HEK293 (cell line): ENCODE measurements around the gene STARD8.

Experiments
- CTCF ChIA-PET: fragments of 350-600 bp; formaldehyde crosslinking; extraction: SDS; loops from one replicate; lab custom pipeline; 2021; ENCODE audit warnings: antibody characterized with exemption; lab: Yijun Ruan, JAX
- POLR2A ChIA-PET: fragments of 300-600 bp; formaldehyde crosslinking; extraction: SDS; loops from one replicate; lab custom pipeline; 2020; ENCODE audit warnings: antibody characterized with exemption, inconsistent platforms; lab: Yijun Ruan, JAX
- H3K27ac ChIP-seq: fragments of 200-500 bp; sonication (Bioruptor generic); 2 replicates; pipeline ENCODE4 v1.5.1; 2014; ENCODE audit warnings: low read depth, low read length, control low read depth, inconsistent platforms; ENCODE audit errors: extremely low read depth
- H3K36me3 ChIP-seq, 2 experiments: fragments of 200-500 bp in 1 of 2; sonication (Bioruptor generic) in 1 of 2; 1 replicate in 1 of 2; 2 replicates in 1 of 2; pipeline ENCODE4 v1.5.1; 2014 to 2017; ENCODE audit warnings: inconsistent platforms in 2 of 2, low read length in 2 of 2; ENCODE audit not compliant: control insufficient read depth in 2 of 2, insufficient read depth in 1 of 2
- H3K4me1 ChIP-seq: fragments of 200-500 bp; sonication (Bioruptor generic); 2 replicates; pipeline ENCODE4 v1.5.1; 2014; ENCODE audit warnings: mild to moderate bottlenecking, low read length, inconsistent platforms; ENCODE audit not compliant: control insufficient read depth, insufficient read depth
- H3K4me3 ChIP-seq: 2 replicates; pipeline ENCODE4 v1.5.1; 2011; ENCODE audit warnings: low read depth, mild to moderate bottlenecking, control low read depth, low read length, moderate library complexity
- H3K9me3 ChIP-seq: fragments of 200-500 bp; sonication (Bioruptor generic); 2 replicates; pipeline ENCODE4 v1.5.1; 2014; ENCODE audit warnings: low read depth, low read length, inconsistent platforms; ENCODE audit not compliant: control insufficient read depth, insufficient read depth
- ATF2 ChIP-seq: fragments of 450-650 bp; formaldehyde crosslinking; IDR thresholded peaks from 2 replicates; pipeline ENCODE4 v1.5.1; 2016; ENCODE audit warnings: missing biosample characterization, missing genetic modification characterization, low read depth
- ELK4 ChIP-seq: IDR thresholded peaks from 2 replicates; pipeline ENCODE4 v1.6.1; 2011; ENCODE audit warnings: mild to moderate bottlenecking, low read depth, low read length, borderline replicate concordance
- FEZF1 ChIP-seq: fragments of 450-650 bp; formaldehyde crosslinking; IDR thresholded peaks from 2 replicates; pipeline ENCODE4 v1.5.1; 2016; ENCODE audit warnings: missing biosample characterization, missing genetic modification characterization
- OVOL3 ChIP-seq: fragments of 450-650 bp; formaldehyde crosslinking; IDR thresholded peaks from 2 replicates; pipeline ENCODE4 v1.5.1; 2016; ENCODE audit warnings: missing biosample characterization, missing genetic modification characterization
- REST ChIP-seq: fragments of 450-650 bp; formaldehyde crosslinking; IDR thresholded peaks from 2 replicates; pipeline ENCODE4 v1.5.1; 2016; ENCODE audit warnings: missing biosample characterization, missing genetic modification characterization
- SALL2 ChIP-seq: fragments of 450-650 bp; formaldehyde crosslinking; IDR thresholded peaks from 2 replicates; pipeline ENCODE4 v1.5.0; 2017; ENCODE audit warnings: missing biosample characterization, mild to moderate bottlenecking, missing genetic modification characterization, borderline replicate concordance
- ZNF132 ChIP-seq: fragments of 450-650 bp; formaldehyde crosslinking; IDR thresholded peaks from 2 replicates; pipeline ENCODE4 v1.5.1; 2017; ENCODE audit warnings: missing biosample characterization, missing genetic modification characterization, borderline replicate concordance
- ZNF140 ChIP-seq: fragments of 450-650 bp; formaldehyde crosslinking; IDR thresholded peaks from 2 replicates; pipeline ENCODE4 v1.5.1; 2016; ENCODE audit warnings: missing biosample characterization, missing genetic modification characterization
- ZNF146 ChIP-seq: fragments of 450-650 bp; formaldehyde crosslinking; IDR thresholded peaks from 2 replicates; pipeline ENCODE4 v1.5.1; 2016; ENCODE audit warnings: missing biosample characterization, missing genetic modification characterization
- ZNF175 ChIP-seq: fragments of 450-650 bp; formaldehyde crosslinking; IDR thresholded peaks from 2 replicates; pipeline ENCODE4 v1.5.1; 2016; ENCODE audit warnings: missing biosample characterization, missing genetic modification characterization
- ZNF404 ChIP-seq: fragments of 450-650 bp; formaldehyde crosslinking; IDR thresholded peaks from 2 replicates; pipeline ENCODE4 v1.5.1; 2017; ENCODE audit warnings: missing biosample characterization, missing genetic modification characterization
- ZNF423 ChIP-seq: fragments of 450-650 bp; formaldehyde crosslinking; IDR thresholded peaks from 2 replicates; pipeline ENCODE4 v1.5.1; 2016; ENCODE audit warnings: missing biosample characterization, missing genetic modification characterization
- ZNF518A ChIP-seq: fragments of 450-650 bp; formaldehyde crosslinking; conservative IDR thresholded peaks from 2 replicates; pipeline ENCODE4 v1.5.1; 2016; ENCODE audit warnings: low read depth, missing biosample characterization, missing genetic modification characterization
- ZNF544 ChIP-seq: fragments of 450-650 bp; formaldehyde crosslinking; IDR thresholded peaks from 2 replicates; pipeline ENCODE4 v1.5.0; 2017; ENCODE audit warnings: missing biosample characterization, missing genetic modification characterization
- ZNF561 ChIP-seq: fragments of 450-650 bp; IDR thresholded peaks from 2 replicates; pipeline ENCODE4 v1.5.1; 2018; ENCODE audit warnings: missing biosample characterization, missing genetic modification characterization, borderline replicate concordance
- ZNF664 ChIP-seq: fragments of 450-650 bp; formaldehyde crosslinking; IDR thresholded peaks from 2 replicates; pipeline ENCODE4 v1.5.1; 2016; ENCODE audit warnings: missing biosample characterization, missing genetic modification characterization
- ZNF791 ChIP-seq: fragments of 450-650 bp; formaldehyde crosslinking; IDR thresholded peaks from 2 replicates; pipeline ENCODE4 v1.5.1; 2016; ENCODE audit warnings: missing biosample characterization, missing genetic modification characterization
- ZNF792 ChIP-seq: fragments of 450-650 bp; formaldehyde crosslinking; IDR thresholded peaks from 2 replicates; pipeline ENCODE4 v1.5.1; 2016; ENCODE audit warnings: missing biosample characterization, missing genetic modification characterization
- ZSCAN16 ChIP-seq: fragments of 450-650 bp; formaldehyde crosslinking; IDR thresholded peaks from 2 replicates; pipeline ENCODE4 v1.5.1; 2016; ENCODE audit warnings: missing biosample characterization, missing genetic modification characterization

Gene STARD8

DNA sequence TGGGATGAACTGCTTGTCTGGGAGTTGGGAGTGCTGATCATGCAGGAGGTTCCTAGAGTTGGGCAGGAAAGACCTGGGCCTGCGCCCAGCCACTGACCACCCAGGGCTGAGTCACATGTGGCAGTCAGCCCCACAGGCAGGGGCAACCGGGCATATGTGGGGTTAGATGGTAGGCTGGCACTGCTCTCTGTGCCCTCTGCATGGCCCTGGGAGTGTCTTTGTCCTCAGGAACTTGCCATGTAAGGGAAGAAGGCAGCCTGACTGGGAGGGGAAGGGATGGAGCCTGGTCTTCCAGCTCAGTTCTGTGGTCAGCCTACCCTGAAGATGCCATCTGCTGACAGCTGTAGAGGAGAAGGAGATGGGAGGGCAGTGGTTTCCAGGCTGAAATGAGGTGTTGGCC lies 111.2 kb downstream of the STARD8 start:
- H3K4me3 ChIP-seq = no peak overlapping the region
- POLR2A ChIA-PET = no interaction called here
- no peaks in the 10 kb centered on the region for H3K4me1 ChIP-seq
- H3K36me3 ChIP-seq = no peaks in the 10 kb centered on the region
- TF ChIP-seq ZNF791 (tag by site-specific recombination) (no peak), ZSCAN16 (tag by site-specific recombination) (no peak), ZNF664 (tag by site-specific recombination) (no peak), FEZF1 (no peak), ZNF132 (tag by site-specific recombination) (no peak), ELK4 (no peak), ZNF561 (no peak), ZNF423 (tag by site-specific recombination) (no peak), ZNF146 (no peak), ZNF140 (tag by site-specific recombination) (no peak), ZNF518A (tag by site-specific recombination) (no peak), ZNF175 (tag by site-specific recombination) (no peak), ZNF792 (no peak), REST (no peak), ZNF404 (tag by site-specific recombination) (no peak), ZNF544 (tag by site-specific recombination) (no peak)
- TF ChIP-seq, all 188 proteins: peak for 0
- CTCF ChIA-PET = interaction anchor here (1.3 to 1.6 kb wide), 2 partner anchors 25 to 64 kb away, joined by 3 to 4 read pairs; no protein-coding TSS in a partner anchor
- no peak overlapping the region for H3K27ac ChIP-seq
- no peaks in the 10 kb centered on the region for H3K9me3 ChIP-seq

DNA sequence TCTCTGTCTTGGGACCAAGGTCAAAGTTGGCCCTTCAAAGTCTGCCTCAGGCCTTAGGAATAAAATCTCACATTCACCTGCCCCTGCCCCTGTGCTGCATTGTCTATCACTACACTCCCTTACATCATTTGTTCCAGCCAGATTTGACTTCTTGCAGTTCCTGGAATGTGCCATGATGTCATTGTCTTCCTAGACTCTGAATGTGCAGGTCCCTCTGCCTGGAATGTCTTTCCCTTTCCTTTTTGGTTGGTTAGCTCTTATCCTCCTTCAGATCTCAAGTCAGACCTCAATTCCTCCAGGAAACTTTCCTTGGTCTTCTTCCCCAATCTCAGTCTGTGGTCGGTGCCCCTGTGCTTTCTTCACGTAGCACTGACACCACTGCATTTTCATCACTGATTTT lies 113.6 kb downstream of the STARD8 start:
- ChIA-PET CTCF (no interaction called here), POLR2A (no interaction called here)
- Histone ChIP-seq H3K4me1 (no peaks in the 10 kb centered on the region), H3K36me3 (no peaks in the 10 kb centered on the region), H3K4me3 (no peak overlapping the region), H3K27ac (no peak overlapping the region), H3K9me3 (no peaks in the 10 kb centered on the region)
- TF ChIP-seq SALL2 (tag by site-specific recombination) (no peak), ATF2 (peak; percentile 84), OVOL3 (tag by site-specific recombination) (no peak)
